Keratinocyte (primary cell): ENCODE data around the gene ZDHHC15. TPM values are rescaled to one million over a fixed set of nuclear protein-coding genes. Genes with fewer than 3 reads are reported as not detected.

ENCODE experiments used
- DNase-seq: peaks from one replicate; pipeline ENCODE4 v3.0.0-alpha.2; 2011; ENCODE audit warnings: low read depth, missing footprints, low spot score
- FAIRE-seq: peaks from 2 replicates; lab custom pipeline; 2011; peaks lifted over from hg19 to GRCh38; lab: Jason Lieb, UNC
- H2AFZ ChIP-seq: 2 replicates; pipeline ENCODE4 v1.6.0; 2012; ENCODE audit warnings: low read length, control low read depth, inconsistent platforms; ENCODE audit not compliant: control insufficient read depth
- H3K27ac ChIP-seq: 2 replicates; pipeline ENCODE4 v1.5.1; 2011; ENCODE audit warnings: low read length; ENCODE audit not compliant: control insufficient read depth, insufficient read depth
- H3K27me3 ChIP-seq: 3 replicates; pipeline ENCODE4 v1.6.0; 2011; ENCODE audit warnings: low read length; ENCODE audit not compliant: control insufficient read depth, insufficient read depth; ENCODE audit errors: extremely low read depth
- H3K36me3 ChIP-seq, 2 experiments: 2 replicates in 1 of 2; 3 replicates in 1 of 2; pipeline ENCODE4 v1.5.1; 2011; ENCODE audit warnings: low read length in 2 of 2, mild to moderate bottlenecking in 1 of 2; ENCODE audit not compliant: control insufficient read depth in 2 of 2, insufficient read depth in 2 of 2; ENCODE audit errors: extremely low read depth in 1 of 2
- H3K4me1 ChIP-seq: 3 replicates; pipeline ENCODE4 v1.5.1; 2011; ENCODE audit warnings: low read length; ENCODE audit not compliant: control insufficient read depth, insufficient read depth; ENCODE audit errors: extremely low read depth
- H3K4me2 ChIP-seq: 3 replicates; pipeline ENCODE4 v1.6.0; 2011; ENCODE audit warnings: low read depth, low read length; ENCODE audit not compliant: control insufficient read depth, insufficient read depth; ENCODE audit errors: extremely low read depth
- H3K4me3 ChIP-seq, 3 experiments: fragments of 200-600 bp in 1 of 3; sonication (generic) in 1 of 3; 2 replicates in 2 of 3; 3 replicates in 1 of 3; pipeline ENCODE4 v1.5.1; 2011 to 2016; ENCODE audit warnings: low read length in 3 of 3, mild to moderate bottlenecking in 3 of 3, control low read depth in 2 of 3, inconsistent platforms in 1 of 3, low read depth in 1 of 3, mixed read lengths in 1 of 3, mixed run types in 1 of 3, moderate library complexity in 1 of 3; ENCODE audit not compliant: control insufficient read depth in 2 of 3, insufficient read depth in 2 of 3; ENCODE audit errors: extremely low read depth in 1 of 3
- H3K79me2 ChIP-seq: 2 replicates; pipeline ENCODE4 v1.6.0; 2012; ENCODE audit warnings: low read length; ENCODE audit not compliant: control insufficient read depth, insufficient read depth
- H3K9ac ChIP-seq: 3 replicates; pipeline ENCODE4 v1.6.0; 2011; ENCODE audit warnings: low read length; ENCODE audit not compliant: control insufficient read depth, insufficient read depth; ENCODE audit errors: extremely low read depth
- H3K9me1 ChIP-seq: 3 replicates; pipeline ENCODE4 v1.6.0; 2011; ENCODE audit warnings: low read length; ENCODE audit not compliant: control insufficient read depth, insufficient read depth; ENCODE audit errors: extremely low read depth
- H3K9me3 ChIP-seq: 2 replicates; pipeline ENCODE4 v1.5.1; 2012; ENCODE audit warnings: low read depth, low read length; ENCODE audit not compliant: control insufficient read depth
- H4K20me1 ChIP-seq: 3 replicates; pipeline ENCODE4 v1.6.0; 2011; ENCODE audit warnings: low read length; ENCODE audit not compliant: control insufficient read depth, insufficient read depth; ENCODE audit errors: extremely low read depth
- EZH2 ChIP-seq: IDR thresholded peaks from one replicate; pipeline ENCODE4 v1.6.1; 2012; ENCODE audit warnings: inconsistent platforms, mild to moderate bottlenecking, low read length, moderate library complexity
- dilution Hi-C: fragments of 300-500 bp; cut with MboI; formaldehyde crosslinking; loops from one replicate; pipeline ENCODE4 v1.7.0; 2020; ENCODE audit warnings: low sequenced_read_pairs; ENCODE audit not compliant: extremely low pct_ligation_motif_present
- polyA plus RNA-seq, 5 experiments: library from polyadenylated mRNA; depleted of rRNA in 3 of 5; stranded (reverse) in 3 of 5; stranded (forward) in 1 of 5; unstranded in 1 of 5; fragments of >200 nt; gene quantifications; 1 replicate in 1 of 5; 2 replicates in 3 of 5; 3 replicates in 1 of 5; pipeline versions ENCODE4 v1.2.1 to v1.2.3, GENCODE V29; 2011 to 2012; ENCODE audit warnings: missing spikeins in 2 of 5, low read depth in 1 of 5, low replicate concordance in 1 of 5
- TF ChIP-seq, protein P1 (sequence below), 3 experiments: IDR thresholded peaks in 1 of 3; conservative IDR thresholded peaks in 1 of 3; optimal IDR thresholded peaks in 1 of 3; 2 replicates in 2 of 3; 3 replicates in 1 of 3; pipeline versions ENCODE3 to v1.5.1; 2011; ENCODE audit warnings: low read length in 3 of 3, mild to moderate bottlenecking in 3 of 3, moderate library complexity in 2 of 3, control low read depth in 1 of 3, inconsistent platforms in 1 of 3; ENCODE audit not compliant: insufficient read depth in 2 of 3; ENCODE audit errors: extremely low read depth in 1 of 3

ZDHHC15 gene
- polyA plus RNA-seq, 1 donor (not counting 4 experiments of a cell fraction or from before 2014, with no cell fraction given), result not detected

DNA sequence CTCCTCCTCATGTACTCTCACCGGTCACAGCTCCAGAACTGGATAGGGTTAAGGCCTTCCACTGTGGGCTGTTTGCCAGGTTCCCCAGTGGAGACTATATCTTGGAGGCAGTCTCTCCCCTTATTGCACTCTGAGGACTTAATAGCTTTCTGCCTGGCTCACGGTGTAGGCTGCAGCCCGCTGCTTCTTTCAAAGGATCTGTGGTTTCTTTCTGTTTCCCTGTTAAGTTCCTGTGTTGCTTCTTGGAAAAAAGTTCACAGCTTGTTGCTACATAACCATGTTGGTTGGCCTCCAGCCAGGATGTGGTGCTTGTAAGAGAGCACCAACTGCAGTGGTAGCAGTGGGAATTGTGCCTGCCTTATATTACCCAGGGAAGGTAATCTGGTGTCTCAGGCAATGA is 24.9 kb upstream of the ZDHHC15 start:
- DNase-seq (no peak), FAIRE-seq (no peak)
- dilution Hi-C loops, result no loop called here
- no peaks in the 10 kb centered on the region for H3K27me3 ChIP-seq
- H3K9me3 ChIP-seq, result no peaks in the 10 kb centered on the region
- no peak overlapping the region for H3K27ac ChIP-seq
- H3K9ac ChIP-seq, result no peak overlapping the region
- no peaks in the 10 kb centered on the region for H3K79me2 ChIP-seq
- no peak overlapping the region for H2AFZ ChIP-seq
- H3K4me1 ChIP-seq, result no peaks in the 10 kb centered on the region
- TF ChIP-seq EZH2, result no peak
- TF ChIP-seq, protein P1, sequence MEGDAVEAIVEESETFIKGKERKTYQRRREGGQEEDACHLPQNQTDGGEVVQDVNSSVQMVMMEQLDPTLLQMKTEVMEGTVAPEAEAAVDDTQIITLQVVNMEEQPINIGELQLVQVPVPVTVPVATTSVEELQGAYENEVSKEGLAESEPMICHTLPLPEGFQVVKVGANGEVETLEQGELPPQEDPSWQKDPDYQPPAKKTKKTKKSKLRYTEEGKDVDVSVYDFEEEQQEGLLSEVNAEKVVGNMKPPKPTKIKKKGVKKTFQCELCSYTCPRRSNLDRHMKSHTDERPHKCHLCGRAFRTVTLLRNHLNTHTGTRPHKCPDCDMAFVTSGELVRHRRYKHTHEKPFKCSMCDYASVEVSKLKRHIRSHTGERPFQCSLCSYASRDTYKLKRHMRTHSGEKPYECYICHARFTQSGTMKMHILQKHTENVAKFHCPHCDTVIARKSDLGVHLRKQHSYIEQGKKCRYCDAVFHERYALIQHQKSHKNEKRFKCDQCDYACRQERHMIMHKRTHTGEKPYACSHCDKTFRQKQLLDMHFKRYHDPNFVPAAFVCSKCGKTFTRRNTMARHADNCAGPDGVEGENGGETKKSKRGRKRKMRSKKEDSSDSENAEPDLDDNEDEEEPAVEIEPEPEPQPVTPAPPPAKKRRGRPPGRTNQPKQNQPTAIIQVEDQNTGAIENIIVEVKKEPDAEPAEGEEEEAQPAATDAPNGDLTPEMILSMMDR (optimal IDR thresholded peaks at IDR 0.05 in 1 of 3, IDR thresholded peaks at IDR 0.05 in 1 of 3, conservative IDR thresholded peaks at IDR 0.05 in 1 of 3; ENCODE audit: extremely low read depth in 1 of 3, insufficient read depth in 2 of 3, low read length in 3 of 3), result no peak
- no peaks in the 10 kb centered on the region for H3K36me3 ChIP-seq
- no peaks in the 10 kb centered on the region for H4K20me1 ChIP-seq
- no peak overlapping the region for H3K4me2 ChIP-seq
- no peaks in the 10 kb centered on the region for H3K9me1 ChIP-seq
- H3K4me3 ChIP-seq, result no peak overlapping the region

DNA sequence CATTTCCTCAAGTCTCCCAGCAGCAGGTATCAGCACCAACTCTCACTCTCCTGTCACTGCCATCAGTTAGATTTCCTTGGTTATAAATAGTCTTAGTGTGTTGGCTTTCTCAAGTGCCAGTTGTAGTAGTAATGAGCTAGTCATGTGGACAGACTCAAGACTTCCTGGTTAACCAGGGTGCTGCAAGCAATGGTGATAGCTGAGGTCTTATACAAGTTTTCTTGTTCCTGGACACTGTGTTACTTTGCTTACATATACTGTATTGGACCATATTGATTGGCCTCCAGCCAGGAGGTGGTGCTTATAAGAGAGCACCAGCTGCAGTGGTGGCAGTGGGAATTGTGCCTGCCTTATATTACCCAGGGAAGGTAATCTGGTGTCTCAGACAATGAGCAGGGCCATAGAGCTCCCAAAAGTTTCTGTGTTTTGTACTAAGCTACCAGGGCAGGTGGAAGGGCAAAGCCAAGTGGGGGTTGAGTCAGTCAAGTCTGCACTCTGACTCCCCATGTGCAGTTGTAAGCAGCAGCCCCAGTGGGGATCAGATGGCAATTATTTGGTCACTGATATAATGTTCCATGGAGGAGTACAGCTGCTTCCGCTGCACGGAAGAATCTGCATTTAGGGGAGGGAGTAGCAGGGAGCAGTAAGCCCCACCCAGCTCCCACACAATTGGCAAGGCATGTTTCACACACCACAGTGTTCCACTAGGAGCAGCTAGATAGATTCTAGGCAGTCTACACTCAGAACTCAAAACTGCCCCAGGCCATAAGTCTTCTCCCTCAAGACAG is 24.1 kb upstream of the ZDHHC15 start:
- no peaks in the 10 kb centered on the region for H3K4me1 ChIP-seq
- no peak for DNase-seq
- TF ChIP-seq, protein P1 (optimal IDR thresholded peaks at IDR 0.05 in 1 of 3, IDR thresholded peaks at IDR 0.05 in 1 of 3, conservative IDR thresholded peaks at IDR 0.05 in 1 of 3; ENCODE audit: extremely low read depth in 1 of 3, insufficient read depth in 2 of 3, low read length in 3 of 3), result no peak
- TF ChIP-seq EZH2, result no peak
- no peaks in the 10 kb centered on the region for H3K9me1 ChIP-seq
- H3K4me2 ChIP-seq, result no peak overlapping the region
- no peaks in the 10 kb centered on the region for H3K36me3 ChIP-seq
- H3K4me3 ChIP-seq, result no peak overlapping the region
- no peak overlapping the region for H3K9ac ChIP-seq
- H4K20me1 ChIP-seq, result no peaks in the 10 kb centered on the region
- H2AFZ ChIP-seq, result no peak overlapping the region
- H3K79me2 ChIP-seq, result no peaks in the 10 kb centered on the region
- no peak for FAIRE-seq
- no peaks in the 10 kb centered on the region for H3K27me3 ChIP-seq
- H3K27ac ChIP-seq, result no peak overlapping the region
- dilution Hi-C loops, result no loop called here
- no peaks in the 10 kb centered on the region for H3K9me3 ChIP-seq
